PC-3 (cell line): ENCODE data around the gene DAPK1.

Experiments used
- EZH2 ChIP-seq: fragments of 300-600 bp; sonication (generic); IDR thresholded peaks from one replicate; pipeline ENCODE4 v1.6.1; 2017; ENCODE audit warnings: antibody characterized with exemption, mild to moderate bottlenecking, low read length; ENCODE audit not compliant: unreplicated experiment
- EZH2phosphoT487 ChIP-seq: fragments of 300-600 bp; sonication (generic); IDR thresholded peaks from 2 replicates; pipeline ENCODE4 v1.6.1; 2018; ENCODE audit warnings: mild to moderate bottlenecking, antibody characterized with exemption, low read length, borderline replicate concordance
- TF ChIP-seq, protein P1 (sequence below): fragments of 300-600 bp; sonication (generic); conservative IDR thresholded peaks from 2 replicates; pipeline ENCODE4 v1.5.1; 2017; ENCODE audit warnings: antibody characterized with exemption, low read depth, mild to moderate bottlenecking, low read length

- TF ChIP-seq, protein P1, sequence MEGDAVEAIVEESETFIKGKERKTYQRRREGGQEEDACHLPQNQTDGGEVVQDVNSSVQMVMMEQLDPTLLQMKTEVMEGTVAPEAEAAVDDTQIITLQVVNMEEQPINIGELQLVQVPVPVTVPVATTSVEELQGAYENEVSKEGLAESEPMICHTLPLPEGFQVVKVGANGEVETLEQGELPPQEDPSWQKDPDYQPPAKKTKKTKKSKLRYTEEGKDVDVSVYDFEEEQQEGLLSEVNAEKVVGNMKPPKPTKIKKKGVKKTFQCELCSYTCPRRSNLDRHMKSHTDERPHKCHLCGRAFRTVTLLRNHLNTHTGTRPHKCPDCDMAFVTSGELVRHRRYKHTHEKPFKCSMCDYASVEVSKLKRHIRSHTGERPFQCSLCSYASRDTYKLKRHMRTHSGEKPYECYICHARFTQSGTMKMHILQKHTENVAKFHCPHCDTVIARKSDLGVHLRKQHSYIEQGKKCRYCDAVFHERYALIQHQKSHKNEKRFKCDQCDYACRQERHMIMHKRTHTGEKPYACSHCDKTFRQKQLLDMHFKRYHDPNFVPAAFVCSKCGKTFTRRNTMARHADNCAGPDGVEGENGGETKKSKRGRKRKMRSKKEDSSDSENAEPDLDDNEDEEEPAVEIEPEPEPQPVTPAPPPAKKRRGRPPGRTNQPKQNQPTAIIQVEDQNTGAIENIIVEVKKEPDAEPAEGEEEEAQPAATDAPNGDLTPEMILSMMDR, result no peak
- no peak for TF ChIP-seq EZH2
- TF ChIP-seq EZH2phosphoT487, result no peak
Observed at GRCh38 chr9:87512311-87512710, 14.6 kb downstream of the DAPK1 start.
